HG03097 (cell line): ENCODE measurements around the gene DTNBP1.

Experiments used
- ATAC-seq: cut with Tn5 transposase; IDR thresholded peaks from one replicate; pipeline ENCODE4 v1.9.1; 2021; ENCODE audit not compliant: unreplicated experiment, low FRiP score

DTNBP1 gene

GRCh38 chr6:15489261-15489962 is 173.4 kb downstream of the DTNBP1 start:
- ATAC-seq: no peak

GRCh38 chr6:15487262-15487661 is 175.6 kb downstream of the DTNBP1 start:
- no peak for ATAC-seq

GRCh38 chr6:15485936-15486335 is 176.9 kb downstream of the DTNBP1 start:
- ATAC-seq: no peak

GRCh38 chr6:15484821-15485220 is 178.0 kb downstream of the DTNBP1 start:
- no peak for ATAC-seq

- ATAC-seq: no peak
These were observed 178.7 kb downstream of the DTNBP1 start for GRCh38 chr6:15484140-15484539.

GRCh38 chr6:15483060-15483459 is 179.8 kb downstream of the DTNBP1 start:
- ATAC-seq: no peak

GRCh38 chr6:15481390-15482291 is 181.2 kb downstream of the DTNBP1 start:
- no peak for ATAC-seq

GRCh38 chr6:15480525-15480924 is 182.3 kb downstream of the DTNBP1 start:
- no peak for ATAC-seq

- ATAC-seq: no peak
These were observed 183.1 kb downstream of the DTNBP1 start for GRCh38 chr6:15479761-15480160.

GRCh38 chr6:15477746-15478145 is 185.1 kb downstream of the DTNBP1 start:
- no peak for ATAC-seq

GRCh38 chr6:15476631-15477380 is 186.0 kb downstream of the DTNBP1 start:
- ATAC-seq: no peak

GRCh38 chr6:15475872-15476271 is 187.0 kb downstream of the DTNBP1 start:
- no peak for ATAC-seq

GRCh38 chr6:15475261-15475660 is 187.6 kb downstream of the DTNBP1 start:
- no peak for ATAC-seq

GRCh38 chr6:15474196-15474595 is 188.6 kb downstream of the DTNBP1 start:
- no peak for ATAC-seq

- ATAC-seq: no peak
These were observed 189.1 kb downstream of the DTNBP1 start for GRCh38 chr6:15473741-15474161.

- ATAC-seq: no peak
These were observed 189.7 kb downstream of the DTNBP1 start for GRCh38 chr6:15473174-15473573.
